Measurements from ENCODE around the gene TINCR.

TINCR gene

GRCh38 chr19:5588906-5589676 lies 21.3 kb upstream of the TINCR start:
- no peak for DNase-seq

DNA sequence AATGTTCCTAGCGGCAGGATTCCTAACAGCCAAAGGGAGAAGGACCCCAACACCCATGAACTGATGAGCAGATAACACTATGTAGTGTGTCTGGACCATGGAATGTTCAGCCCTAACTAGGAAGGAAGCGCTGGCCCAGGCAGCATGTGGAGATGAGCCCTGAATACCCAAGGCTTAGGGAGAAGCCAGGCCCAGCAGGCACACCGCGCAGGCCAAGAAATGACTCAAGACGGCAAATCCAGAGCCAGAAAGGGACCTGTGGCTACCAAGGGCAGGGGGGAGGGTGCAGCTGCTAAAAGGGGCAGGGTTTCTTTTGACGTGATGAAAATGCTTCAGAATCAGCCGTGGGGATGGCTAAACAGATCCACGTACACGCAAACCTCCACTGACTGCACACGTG lies 20.7 kb upstream of the TINCR start:
- no peak for DNase-seq

DNA sequence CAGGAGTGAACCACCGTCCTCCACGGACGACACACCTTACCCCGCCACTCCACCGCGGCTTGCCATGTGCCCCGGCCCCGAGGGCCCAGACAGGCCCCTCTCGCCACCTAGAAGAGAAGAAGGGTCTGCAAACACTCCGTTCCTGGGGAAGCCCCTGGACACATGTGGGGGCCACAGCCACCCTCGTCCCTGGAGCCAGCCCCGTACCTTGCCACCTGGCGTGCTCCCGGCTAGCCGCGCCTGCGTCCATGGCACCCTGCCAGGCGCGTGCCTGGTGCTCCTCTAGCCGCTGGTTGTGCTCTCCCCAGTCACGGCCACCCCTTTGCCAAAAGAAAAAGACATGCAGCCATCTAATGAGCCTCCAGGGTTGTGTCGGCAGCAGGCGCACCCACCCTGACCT lies 19.9 kb upstream of the TINCR start:
- no peak for DNase-seq

DNA sequence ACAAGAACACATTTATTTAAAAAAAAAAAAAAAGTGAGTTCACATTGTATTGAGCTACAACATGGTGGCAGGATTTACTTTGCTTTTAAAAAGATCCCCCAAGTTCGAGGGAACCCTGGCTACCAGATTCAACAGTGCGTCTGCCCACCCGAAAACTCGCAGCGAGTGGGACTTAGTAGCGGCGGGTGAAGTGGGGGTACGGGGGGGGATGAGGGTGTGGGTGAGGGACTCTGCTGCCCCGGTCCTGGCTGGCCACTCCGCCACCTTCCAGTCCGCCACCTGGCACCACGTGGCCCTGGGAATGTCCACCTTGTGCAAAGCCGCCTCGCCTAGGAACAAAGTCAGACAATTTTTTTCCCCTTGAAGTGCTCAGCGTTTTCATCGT lies 19.3 kb upstream of the TINCR start:
- DNase-seq, result no peak

DNA sequence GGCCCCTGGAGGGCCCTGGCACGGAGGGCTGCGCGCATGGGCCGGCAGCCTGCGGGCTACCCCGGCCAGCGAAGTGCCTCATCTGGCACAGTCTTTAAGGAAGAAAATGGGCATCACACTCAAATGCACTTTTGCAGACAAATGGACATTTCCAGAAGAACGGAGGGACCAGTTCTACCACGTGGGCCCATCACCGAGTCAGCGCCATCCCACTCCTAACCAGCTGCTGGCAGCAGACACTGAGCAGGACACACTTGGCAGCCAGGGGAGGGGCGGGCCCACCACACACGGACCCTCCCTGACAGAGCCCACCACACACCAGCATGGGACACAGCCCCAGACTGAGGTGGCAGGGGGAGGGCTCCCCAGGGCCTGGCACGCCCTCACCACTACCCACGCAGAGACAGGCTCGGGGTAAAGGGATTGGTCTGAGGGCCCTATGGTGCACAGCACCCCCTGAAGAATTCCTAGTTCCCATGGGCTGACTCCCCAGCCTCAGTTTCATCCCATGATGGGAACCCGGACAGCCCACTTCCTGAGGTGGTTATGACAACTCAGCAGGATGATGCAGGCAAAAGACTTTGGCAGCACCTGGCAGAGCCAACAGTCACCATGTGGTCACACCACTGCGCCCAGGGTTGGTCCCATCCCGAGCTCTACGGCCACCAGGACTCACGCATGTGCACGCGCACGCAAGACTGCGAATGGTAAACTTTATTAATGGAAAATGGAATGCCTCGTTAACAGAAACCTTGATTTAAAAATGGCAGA lies 18.7 kb upstream of the TINCR start:
- DNase-seq, result no peak

GRCh38 chr19:5585461-5586299 lies 17.9 kb upstream of the TINCR start:
- no peak for DNase-seq

GRCh38 chr19:5580161-5580571 lies 12.4 kb upstream of the TINCR start:
- DNase-seq, result peak; percentile 92

- DNase-seq, result no peak
Observed at GRCh38 chr19:5579697-5580096, 11.9 kb upstream of the TINCR start.

DNA sequence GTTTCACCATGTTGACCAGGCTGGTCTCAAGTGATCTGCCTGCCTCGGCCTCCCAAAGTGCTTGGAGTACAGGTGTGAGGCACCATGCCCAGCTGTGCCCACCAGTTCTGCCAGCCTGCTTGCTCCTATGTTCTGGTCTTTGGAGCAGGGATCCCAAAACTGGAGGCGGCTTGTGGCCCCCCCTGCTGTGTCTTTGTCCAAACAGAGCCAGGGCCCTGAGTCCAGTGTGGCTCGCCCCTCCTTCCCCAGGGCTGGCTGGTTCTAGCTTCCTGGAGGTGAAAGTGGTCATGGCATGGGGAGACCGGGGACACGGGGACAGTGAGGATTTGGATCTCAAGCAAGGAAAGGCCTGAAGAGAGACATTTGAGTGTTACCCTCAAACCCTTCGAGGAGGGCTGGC lies 11.5 kb upstream of the TINCR start:
- DNase-seq, result no peak

- peak; percentile 78 for DNase-seq
Observed at GRCh38 chr19:5578097-5578846, 10.5 kb upstream of the TINCR start.

- DNase-seq, result no peak
Observed at GRCh38 chr19:5575590-5575989, 7.8 kb upstream of the TINCR start.

GRCh38 chr19:5572556-5573286 lies 5.0 kb upstream of the TINCR start:
- DNase-seq, result no peak

- DNase-seq, result no peak
Observed at GRCh38 chr19:5571777-5572176, 4.0 kb upstream of the TINCR start.

- DNase-seq, result no peak
Observed at GRCh38 chr19:5567970-5568407, 236 bp upstream of the TINCR start.

- DNase-seq, result no peak
Observed at GRCh38 chr19:5564930-5565329, 2.8 kb downstream of the TINCR start.

DNA sequence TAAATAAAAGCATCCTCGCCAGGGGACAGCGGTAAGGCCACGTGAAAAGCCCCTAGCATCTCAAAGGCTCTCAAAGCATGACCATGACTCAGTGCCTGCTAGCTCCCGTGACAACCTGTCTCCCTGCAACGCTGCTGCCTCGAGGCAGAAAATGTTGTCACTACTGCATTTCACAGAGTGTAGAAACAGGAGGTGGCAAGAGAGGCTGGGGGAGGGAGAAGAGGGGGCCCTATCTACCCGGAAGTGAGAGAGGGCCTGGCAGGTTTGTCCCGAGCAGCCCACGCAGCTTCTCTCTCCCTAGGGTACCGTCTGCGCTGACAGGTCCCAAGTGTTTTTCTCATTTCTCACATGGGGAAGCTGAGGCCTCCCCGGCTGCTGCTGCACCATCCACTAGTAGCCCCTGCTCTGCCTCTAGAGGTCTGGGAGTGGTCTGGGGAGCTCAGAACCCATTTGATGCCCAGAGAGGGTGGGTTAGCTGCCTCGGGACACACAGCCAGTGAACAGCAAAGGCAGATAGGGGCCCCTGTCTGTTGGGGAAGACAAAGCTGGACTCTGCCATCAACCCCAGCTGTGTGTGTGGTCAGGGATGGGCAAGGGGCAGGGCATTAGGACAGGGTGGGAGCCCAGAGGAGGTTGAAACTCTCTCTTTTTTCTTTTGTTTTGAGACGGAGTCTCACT lies 3.7 kb downstream of the TINCR start:
- DNase-seq, result peak; percentile 62

DNA sequence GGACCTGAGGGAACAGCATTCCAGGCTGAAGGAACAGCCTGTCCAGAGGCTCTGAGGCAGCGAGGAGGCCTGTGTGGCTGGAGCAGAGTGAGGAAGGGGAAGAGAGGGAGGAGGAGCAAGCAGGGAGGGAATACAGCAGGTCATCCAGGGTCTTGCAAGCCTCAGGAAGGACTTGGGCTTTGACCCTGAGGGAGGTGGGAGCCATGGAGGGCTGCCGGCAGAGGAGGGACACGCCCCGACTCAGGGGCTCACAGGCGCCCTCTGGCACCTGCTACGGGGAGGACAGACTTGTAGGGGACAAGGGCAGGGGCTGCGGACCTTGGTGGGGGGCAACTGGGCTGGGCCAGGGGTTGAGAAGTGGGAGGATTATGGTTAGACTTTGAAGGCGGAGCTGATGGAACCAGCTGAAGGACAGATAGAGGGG lies 4.7 kb downstream of the TINCR start:
- peak; percentile 19 for DNase-seq

GRCh38 chr19:5562280-5562679 lies 5.5 kb downstream of the TINCR start:
- DNase-seq, result no peak

DNA sequence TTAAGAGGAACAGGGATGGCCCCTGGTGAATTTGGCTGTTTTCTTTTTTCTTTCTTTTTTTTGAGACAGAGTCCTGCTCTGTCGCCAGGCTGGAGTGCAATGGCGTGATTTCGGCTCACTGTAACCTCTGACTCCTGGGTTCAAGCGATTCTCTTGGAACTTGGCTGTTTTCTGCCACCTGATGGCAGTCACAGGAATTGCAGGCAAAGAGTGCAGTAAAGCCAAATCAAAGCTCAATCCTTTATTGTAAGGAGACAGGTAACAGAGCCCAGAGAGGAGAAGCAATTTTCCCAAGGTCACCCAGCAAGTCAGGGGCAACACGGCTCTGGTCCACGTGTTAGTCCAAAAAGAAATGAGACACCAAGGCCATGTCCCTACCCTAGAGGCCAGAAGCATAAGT lies 6.2 kb downstream of the TINCR start:
- no peak for DNase-seq

- DNase-seq, result no peak
Observed at GRCh38 chr19:5560156-5560555, 7.6 kb downstream of the TINCR start.

DNA sequence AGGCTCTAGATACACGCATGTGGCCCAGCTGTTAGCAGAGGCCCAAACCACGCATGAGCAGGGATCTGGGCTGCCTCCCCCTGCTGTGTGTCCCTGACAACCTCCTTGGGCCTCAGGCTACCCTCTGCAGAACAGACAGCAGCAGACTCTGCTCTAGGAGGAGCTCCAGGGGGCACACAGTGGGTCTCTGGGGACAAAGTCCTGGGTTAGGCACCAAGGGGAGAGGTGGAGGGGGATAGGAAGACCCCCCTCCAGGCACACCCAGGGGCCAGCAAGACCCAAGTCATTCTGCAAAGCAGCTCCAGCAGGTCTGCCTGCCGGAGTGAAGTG lies 8.0 kb downstream of the TINCR start:
- peak; percentile 66 for DNase-seq

Measured in NCI-H69 (cell line).